Nephron (organoid): ENCODE results near the gene PLEKHM3.
A peak's percentile ranks its signal among the peaks of the same experiment; 100 is the strongest.
"Not testable (repeated sequence)": the region's sequence is repeated elsewhere in the genome, so short reads cannot be mapped to it uniquely, and the experiment has no call there.

ENCODE experiments used
- H3K27ac Mint-ChIP-seq, 3 experiments: 2 replicates each; pipeline ENCODE4 v1.8.0; 2020; ENCODE audit warnings: mixed read lengths in 3 of 3, mild to moderate bottlenecking in 2 of 3, moderate library complexity in 1 of 3
- H3K27me3 Mint-ChIP-seq: 2 replicates; pipeline ENCODE4 v1.8.0; 2021; ENCODE audit warnings: low read depth, mild to moderate bottlenecking, moderate library complexity, mixed read lengths
- H3K36me3 Mint-ChIP-seq: 2 replicates; pipeline ENCODE4 v1.8.0; 2020; ENCODE audit warnings: low read depth, mixed read lengths
- H3K4me1 Mint-ChIP-seq: 2 replicates; pipeline ENCODE4 v1.8.0; 2020; ENCODE audit warnings: mixed read lengths
- H3K4me3 Mint-ChIP-seq, 3 experiments: 2 replicates each; pipeline ENCODE4 v1.8.0; 2020; ENCODE audit warnings: mild to moderate bottlenecking in 3 of 3, mixed read lengths in 3 of 3, moderate library complexity in 2 of 3
- H3K9me3 Mint-ChIP-seq: 2 replicates; pipeline ENCODE4 v1.8.0; 2020; ENCODE audit warnings: mixed read lengths
- CTCF ChIP-seq, 3 experiments: fragments of 200-600 bp; sonication (generic); IDR thresholded peaks; one replicate each; pipeline ENCODE4 v1.5.0; 2021; ENCODE audit warnings: antibody characterized with exemption in 3 of 3; ENCODE audit not compliant: unreplicated experiment in 3 of 3

The PLEKHM3 gene

GRCh38 chr2:207953354-207953753, 72.0 kb downstream of the PLEKHM3 start:
- TF ChIP-seq CTCF (IDR thresholded peaks at IDR 0.05; ENCODE audit: unreplicated experiment in 3 of 3), result no peak
- Mint-ChIP-seq H3K27ac (no peak overlapping the region), H3K27me3 (no peaks in the 10 kb centered on the region), H3K4me1 (peaks cover 9% of the 10 kb centered on the region), H3K4me3 (no peak overlapping the region), H3K36me3 (no peaks in the 10 kb centered on the region), H3K9me3 (no peaks in the 10 kb centered on the region)

- Mint-ChIP-seq H3K27ac (no peak overlapping the region), H3K4me1 (peaks cover 9% of the 10 kb centered on the region), H3K27me3 (no peaks in the 10 kb centered on the region), H3K4me3 (no peak overlapping the region), H3K36me3 (no peaks in the 10 kb centered on the region), H3K9me3 (no peaks in the 10 kb centered on the region)
- TF ChIP-seq CTCF (IDR thresholded peaks at IDR 0.05; ENCODE audit: unreplicated experiment in 3 of 3), result no peak
These were observed 72.6 kb downstream of the PLEKHM3 start for GRCh38 chr2:207952564-207953345.

GRCh38 chr2:207951734-207952470, 73.4 kb downstream of the PLEKHM3 start:
- peak overlapping the region in 1 of 3 experiments; percentile 1 for H3K27ac Mint-ChIP-seq
- no peak for TF ChIP-seq CTCF (IDR thresholded peaks at IDR 0.05; ENCODE audit: unreplicated experiment in 3 of 3)
- peaks cover 9% of the 10 kb centered on the region for H3K4me1 Mint-ChIP-seq
- no peaks in the 10 kb centered on the region for H3K9me3 Mint-ChIP-seq
- H3K36me3 Mint-ChIP-seq, result no peaks in the 10 kb centered on the region
- H3K4me3 Mint-ChIP-seq, result no peak overlapping the region
- H3K27me3 Mint-ChIP-seq, result no peaks in the 10 kb centered on the region

- peaks cover 9% of the 10 kb centered on the region for H3K4me1 Mint-ChIP-seq
These were observed 74.6 kb downstream of the PLEKHM3 start for GRCh38 chr2:207950761-207951114.

GRCh38 chr2:207950063-207950760, 75.1 kb downstream of the PLEKHM3 start:
- Mint-ChIP-seq H3K27ac (no peak overlapping the region), H3K36me3 (peaks cover 5% of the 10 kb centered on the region), H3K4me1 (peaks cover 9% of the 10 kb centered on the region), H3K4me3 (no peak overlapping the region), H3K9me3 (no peaks in the 10 kb centered on the region), H3K27me3 (no peaks in the 10 kb centered on the region)
- no peak for TF ChIP-seq CTCF (IDR thresholded peaks at IDR 0.05; ENCODE audit: unreplicated experiment in 3 of 3)

More at GRCh38 chr2:207950761-207951114, 74.6 kb downstream of the PLEKHM3 start:
- H3K4me3 Mint-ChIP-seq, result no peak overlapping the region
- peaks cover 3% of the 10 kb centered on the region for H3K36me3 Mint-ChIP-seq
- H3K27ac Mint-ChIP-seq, result no peak overlapping the region
- H3K9me3 Mint-ChIP-seq, result no peaks in the 10 kb centered on the region
- H3K27me3 Mint-ChIP-seq, result no peaks in the 10 kb centered on the region
- no peak for TF ChIP-seq CTCF (IDR thresholded peaks at IDR 0.05; ENCODE audit: unreplicated experiment in 3 of 3)

GRCh38 chr2:207949245-207949644, 76.1 kb downstream of the PLEKHM3 start:
- peaks cover 12% of the 10 kb centered on the region for H3K36me3 Mint-ChIP-seq
- not testable (repeated sequence) for H3K27ac Mint-ChIP-seq, H3K4me1 Mint-ChIP-seq, H3K4me3 Mint-ChIP-seq, H3K9me3 Mint-ChIP-seq, H3K27me3 Mint-ChIP-seq
